KMS-11 (cell line): ENCODE data around the gene NBAS.
"Not testable (repeated sequence)": the region's sequence is repeated elsewhere in the genome, so short reads cannot be mapped to it uniquely, and the experiment has no call there.

Source experiments
- H2AFZ ChIP-seq: fragments of 200-600 bp; sonication (generic); 2 replicates; pipeline ENCODE4 v1.6.1; 2016; ENCODE audit warnings: antibody characterized with exemption, mixed run types, low read depth
- H3K27ac ChIP-seq: fragments of 200-600 bp; sonication (generic); 2 replicates; pipeline ENCODE4 v1.6.1; 2016; ENCODE audit warnings: mild to moderate bottlenecking, mixed run types
- H3K27me3 ChIP-seq: fragments of 200-600 bp; sonication (generic); 2 replicates; pipeline ENCODE4 v1.6.1; 2017; ENCODE audit warnings: mild to moderate bottlenecking, low read depth, mixed run types, moderate library complexity; ENCODE audit not compliant: insufficient read depth
- H3K36me3 ChIP-seq: fragments of 200-600 bp; sonication (generic); 2 replicates; pipeline ENCODE4 v1.6.1; 2017; ENCODE audit warnings: mild to moderate bottlenecking, mixed run types; ENCODE audit not compliant: insufficient read depth
- H3K4me1 ChIP-seq: fragments of 200-600 bp; sonication (generic); 2 replicates; pipeline ENCODE4 v1.6.1; 2016; ENCODE audit warnings: mild to moderate bottlenecking, low read depth, mixed run types; ENCODE audit not compliant: poor library complexity, severe bottlenecking
- H3K4me2 ChIP-seq: fragments of 200-600 bp; sonication (generic); 2 replicates; pipeline ENCODE4 v1.7.0; 2016; ENCODE audit warnings: mild to moderate bottlenecking, mixed run types
- H3K4me3 ChIP-seq: fragments of 200-600 bp; sonication (generic); IDR thresholded peaks from 2 replicates; pipeline ENCODE4 v1.6.1; 2017; ENCODE audit warnings: low read depth, low read length, mixed read lengths; ENCODE audit not compliant: insufficient read depth
- H3K79me2 ChIP-seq: fragments of 200-600 bp; sonication (generic); 2 replicates; pipeline ENCODE4 v1.6.1; 2016; ENCODE audit warnings: low read depth, mixed run types; ENCODE audit not compliant: insufficient read depth
- H3K9ac ChIP-seq: fragments of 200-600 bp; sonication (generic); 2 replicates; pipeline ENCODE4 v1.6.1; 2016; ENCODE audit warnings: mild to moderate bottlenecking, mixed run types
- H4K20me1 ChIP-seq: fragments of 200-600 bp; sonication (generic); 2 replicates; pipeline ENCODE4 v1.6.1; 2016; ENCODE audit warnings: mild to moderate bottlenecking, mixed run types; ENCODE audit not compliant: insufficient read depth
- CTCF ChIP-seq: fragments of 200-600 bp; sonication (generic); conservative IDR thresholded peaks from 2 replicates; pipeline ENCODE4 v1.6.1; 2017; ENCODE audit warnings: low read depth, mild to moderate bottlenecking, antibody characterized with exemption, low read length, moderate library complexity, mixed read lengths

NBAS gene

DNA sequence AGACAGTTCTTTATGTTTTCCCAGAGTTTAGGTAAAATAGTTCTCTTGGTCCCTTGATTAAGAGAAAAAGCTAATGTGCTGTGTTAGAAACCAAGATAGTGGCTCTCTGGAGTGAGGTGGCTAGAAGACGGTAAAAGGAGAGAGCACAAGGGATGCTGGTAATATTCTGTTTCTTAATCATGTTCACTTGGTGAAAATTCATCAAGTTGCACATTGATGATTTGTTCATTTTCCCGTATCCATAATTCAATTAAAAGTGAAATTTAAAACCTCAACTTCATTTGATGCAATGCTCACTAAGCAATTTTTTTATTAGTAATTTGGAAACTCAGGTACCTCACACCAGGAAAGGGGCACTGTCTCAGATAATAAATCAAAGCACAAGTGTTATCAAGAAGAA is 113.8 kb downstream of the NBAS start:
- no peak for TF ChIP-seq CTCF
- Histone ChIP-seq H4K20me1 (no peaks in the 10 kb centered on the region), H3K36me3 (no peaks in the 10 kb centered on the region), H3K27me3 (no peaks in the 10 kb centered on the region), H3K4me1 (no peaks in the 10 kb centered on the region), H2AFZ (no peak overlapping the region), H3K9ac (no peak overlapping the region), H3K27ac (no peak overlapping the region), H3K79me2 (no peaks in the 10 kb centered on the region), H3K4me2 (no peak overlapping the region), H3K4me3 (no peak overlapping the region)

DNA sequence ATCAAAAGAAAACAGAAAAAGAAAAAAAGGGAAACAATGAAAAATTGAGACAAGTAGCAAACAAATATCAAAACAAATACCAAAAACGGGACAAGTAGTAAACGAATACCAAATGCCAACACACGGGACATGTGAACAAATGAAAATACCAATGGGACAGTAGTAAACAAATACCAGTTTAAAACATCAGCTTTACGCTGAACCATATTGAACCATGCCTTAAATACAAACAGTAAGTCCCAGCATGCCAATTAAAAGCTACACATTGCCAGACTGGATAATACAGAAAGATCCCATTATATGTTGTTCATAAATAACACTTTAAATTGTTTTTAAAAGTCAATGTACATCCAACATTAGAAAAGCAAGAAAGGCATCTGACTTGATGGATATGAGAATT is 114.2 kb downstream of the NBAS start:
- TF ChIP-seq CTCF = no peak
- Histone ChIP-seq H3K4me1 (no peaks in the 10 kb centered on the region), H3K27ac (no peak overlapping the region), H3K4me3 (no peak overlapping the region), H3K79me2 (no peaks in the 10 kb centered on the region), H3K4me2 (no peak overlapping the region), H3K9ac (no peak overlapping the region), H3K36me3 (no peaks in the 10 kb centered on the region), H2AFZ (no peak overlapping the region), H3K27me3 (no peaks in the 10 kb centered on the region), H4K20me1 (no peaks in the 10 kb centered on the region)

DNA sequence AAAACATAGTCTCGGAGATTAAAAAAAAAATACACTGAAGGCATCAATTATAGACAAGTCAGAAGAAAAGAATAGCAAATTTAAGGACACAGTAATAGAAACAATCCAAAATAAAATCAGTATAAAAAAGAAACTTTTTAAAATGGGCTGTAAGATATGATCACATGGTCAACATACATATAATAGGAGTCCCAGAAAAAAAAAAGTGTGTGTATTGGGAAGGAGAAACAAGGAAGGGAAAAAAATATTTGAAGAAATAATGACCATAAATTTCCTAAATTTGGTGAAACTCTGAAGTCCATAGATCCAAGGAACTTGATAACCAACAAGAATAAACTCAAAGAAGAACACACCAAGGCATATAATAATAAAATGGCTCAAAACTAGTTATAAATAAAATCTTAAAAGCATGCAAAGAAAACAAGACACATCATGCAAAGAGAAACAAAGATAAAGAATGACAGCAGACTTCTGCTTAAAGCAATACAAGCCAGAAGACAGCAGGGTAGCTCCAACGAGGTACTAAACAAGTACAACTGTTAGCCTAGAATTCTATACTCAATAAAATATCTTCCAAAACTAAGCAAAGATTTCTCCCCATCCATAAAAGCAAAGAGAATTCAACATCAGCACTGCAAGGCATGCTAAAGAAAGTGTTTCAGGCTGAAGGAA is 115.1 kb downstream of the NBAS start:
- Histone ChIP-seq H4K20me1 (no peaks in the 10 kb centered on the region), H3K4me1 (no peaks in the 10 kb centered on the region), H3K27me3 (no peaks in the 10 kb centered on the region), H3K4me2 (no peak overlapping the region), H3K27ac (no peak overlapping the region), H3K79me2 (no peaks in the 10 kb centered on the region), H3K36me3 (no peaks in the 10 kb centered on the region), H3K4me3 (no peak overlapping the region), H3K9ac (no peak overlapping the region), H2AFZ (no peak overlapping the region)
- TF ChIP-seq CTCF = no peak

DNA sequence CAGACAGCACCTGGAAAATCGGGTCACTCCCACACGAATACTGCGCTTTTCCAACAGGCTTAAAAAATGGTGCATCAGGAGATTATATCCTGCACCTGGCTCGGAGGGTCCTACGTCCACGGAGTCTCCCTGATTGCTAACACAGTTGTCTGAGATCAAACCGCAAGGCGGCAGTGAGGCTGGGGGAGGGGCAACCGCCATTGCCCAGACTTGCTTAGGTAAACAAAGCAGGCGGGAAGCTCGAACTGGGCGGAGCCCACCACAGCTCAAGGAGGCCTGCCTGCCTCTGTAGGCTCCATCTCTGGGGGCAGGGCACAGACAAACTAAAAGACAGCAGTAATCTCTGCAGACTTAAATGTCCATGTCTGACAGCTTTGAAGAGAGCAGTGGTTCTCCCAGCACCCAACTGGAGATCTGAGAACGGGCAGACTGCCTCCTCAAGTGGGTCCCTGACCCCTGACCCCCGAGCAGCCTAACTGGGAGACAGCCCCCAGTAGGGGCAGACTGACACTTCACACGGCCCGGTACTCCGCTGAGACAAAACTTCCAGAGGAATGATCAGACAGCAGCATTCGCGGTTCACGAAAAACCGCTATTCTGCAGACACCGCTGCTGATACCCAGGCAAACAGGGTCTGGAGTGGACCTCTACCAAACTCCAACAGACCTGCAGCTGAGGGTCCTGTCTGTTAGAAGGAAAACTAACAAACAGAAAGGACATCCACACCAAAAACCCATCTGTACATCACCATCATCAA is 121.2 kb downstream of the NBAS start:
- not testable (repeated sequence) for H4K20me1 ChIP-seq, H2AFZ ChIP-seq, H3K4me2 ChIP-seq, H3K4me3 ChIP-seq, H3K79me2 ChIP-seq, H3K9ac ChIP-seq, H3K27me3 ChIP-seq, H3K4me1 ChIP-seq, H3K36me3 ChIP-seq, H3K27ac ChIP-seq

- H2AFZ ChIP-seq, H3K36me3 ChIP-seq, H3K4me1 ChIP-seq, H4K20me1 ChIP-seq, H3K9ac ChIP-seq, H3K27me3 ChIP-seq, H3K27ac ChIP-seq, H3K4me3 ChIP-seq, H3K4me2 ChIP-seq, H3K79me2 ChIP-seq: not testable (repeated sequence)
These were observed 121.8 kb downstream of the NBAS start for GRCh38 chr2:15439366-15439765.
